Measurements from ENCODE around the gene GADL1.

Gene GADL1

DNA sequence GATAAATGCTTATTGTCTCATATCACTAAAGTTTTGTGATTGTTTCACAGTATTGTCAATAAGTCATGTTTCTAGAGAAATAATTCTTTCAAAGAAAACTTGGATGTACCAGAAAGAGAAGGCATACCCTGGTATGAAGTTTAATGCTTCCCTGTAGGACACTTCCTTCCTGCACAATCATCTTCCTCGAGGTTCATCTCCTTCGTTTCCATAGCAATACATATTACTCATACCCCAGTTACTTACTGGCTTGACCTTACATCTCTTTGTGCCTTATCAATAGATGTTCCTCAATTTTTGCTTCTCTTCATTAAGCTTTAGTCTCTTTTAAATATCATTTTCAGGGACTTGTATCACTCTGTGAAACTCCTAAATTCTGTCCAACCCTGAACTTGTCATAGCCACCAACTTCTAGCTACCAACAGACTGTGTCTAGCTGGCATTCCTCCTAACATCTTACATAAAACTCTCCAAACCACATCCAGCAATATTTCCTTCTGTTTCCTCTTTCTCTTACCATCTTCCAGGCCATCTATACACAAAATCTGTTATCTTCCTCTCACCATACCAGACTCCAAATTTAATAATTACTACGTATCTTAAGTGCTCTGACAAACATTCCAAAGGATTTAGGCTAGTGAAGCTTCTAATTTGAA, 134.3 kb downstream of the GADL1 start:
- no peak for DNase-seq (ENCODE audit: low read depth, low spot score)

GRCh38 chr3:30756218-30756617, 138.2 kb downstream of the GADL1 start:
- no peak for DNase-seq (ENCODE audit: low read depth, low spot score)

GRCh38 chr3:30754426-30754825, 140.0 kb downstream of the GADL1 start:
- DNase-seq (ENCODE audit: low read depth, low spot score): no peak

- DNase-seq (ENCODE audit: low read depth, low spot score): no peak
These were observed 140.7 kb downstream of the GADL1 start for GRCh38 chr3:30753766-30754165.

DNA sequence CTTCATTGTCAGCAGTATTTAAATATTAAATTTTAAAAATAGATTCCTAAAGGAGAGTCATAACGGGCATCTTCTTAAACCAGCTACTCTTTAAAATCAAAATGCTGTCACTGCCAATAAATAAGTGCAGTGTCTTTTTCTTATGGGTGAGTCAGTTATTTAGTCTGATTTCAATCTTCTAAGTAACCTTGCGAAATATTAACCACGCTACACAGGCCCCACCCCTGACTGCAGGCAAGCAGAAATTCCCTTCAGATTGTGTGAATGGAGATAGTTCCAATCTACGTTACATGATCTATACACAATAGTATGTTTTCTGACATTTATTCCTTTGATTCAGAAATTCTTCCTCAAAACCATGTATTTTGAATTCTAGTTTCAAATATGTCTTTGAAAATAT, 141.5 kb downstream of the GADL1 start:
- DNase-seq (ENCODE audit: low read depth, low spot score): no peak

GRCh38 chr3:30752491-30752890, 142.0 kb downstream of the GADL1 start:
- DNase-seq (ENCODE audit: low read depth, low spot score): no peak

- peak; percentile 72 for DNase-seq (ENCODE audit: low read depth, low spot score)
These were observed 142.7 kb downstream of the GADL1 start for GRCh38 chr3:30751610-30752299.

DNA sequence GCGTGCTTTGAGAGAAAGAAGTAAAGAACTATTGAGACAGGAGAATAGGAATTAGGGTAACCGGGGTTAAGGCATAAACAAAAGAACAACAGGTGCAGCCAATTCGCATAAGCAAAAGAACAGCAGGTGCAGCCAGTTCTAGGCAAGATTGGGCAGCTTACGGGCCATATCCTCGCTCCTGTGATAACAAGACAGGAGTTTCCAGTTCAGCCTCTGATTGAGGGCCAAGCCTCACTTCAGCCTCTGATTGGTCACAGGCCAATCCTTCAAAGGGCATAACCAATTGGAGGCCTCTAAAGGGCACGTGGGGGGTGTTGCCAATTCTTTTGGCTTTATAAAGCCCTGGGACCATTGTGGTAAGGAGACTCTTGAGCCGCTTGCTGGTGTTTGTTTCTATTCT, 143.5 kb downstream of the GADL1 start:
- DNase-seq (ENCODE audit: low read depth, low spot score): no peak

DNA sequence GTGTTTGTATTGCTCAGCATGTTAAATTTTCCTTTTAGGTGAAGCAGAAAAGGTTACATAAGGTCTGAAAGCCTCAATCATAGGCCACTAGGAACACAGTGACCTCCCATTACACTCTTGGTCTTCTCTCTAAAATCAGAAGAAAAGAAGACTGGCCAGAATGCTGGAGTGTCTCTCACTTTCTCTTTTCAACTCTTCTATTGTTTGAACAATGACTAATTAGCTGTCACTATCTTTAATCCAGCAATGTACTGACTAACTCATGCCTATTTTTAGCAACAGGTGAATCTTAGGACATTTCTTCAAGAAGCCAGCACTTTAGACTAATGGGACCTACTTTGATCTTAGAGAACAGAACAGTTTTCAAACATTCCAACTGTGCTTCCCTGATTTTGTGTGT, 145.2 kb downstream of the GADL1 start:
- DNase-seq (ENCODE audit: low read depth, low spot score): no peak

DNA sequence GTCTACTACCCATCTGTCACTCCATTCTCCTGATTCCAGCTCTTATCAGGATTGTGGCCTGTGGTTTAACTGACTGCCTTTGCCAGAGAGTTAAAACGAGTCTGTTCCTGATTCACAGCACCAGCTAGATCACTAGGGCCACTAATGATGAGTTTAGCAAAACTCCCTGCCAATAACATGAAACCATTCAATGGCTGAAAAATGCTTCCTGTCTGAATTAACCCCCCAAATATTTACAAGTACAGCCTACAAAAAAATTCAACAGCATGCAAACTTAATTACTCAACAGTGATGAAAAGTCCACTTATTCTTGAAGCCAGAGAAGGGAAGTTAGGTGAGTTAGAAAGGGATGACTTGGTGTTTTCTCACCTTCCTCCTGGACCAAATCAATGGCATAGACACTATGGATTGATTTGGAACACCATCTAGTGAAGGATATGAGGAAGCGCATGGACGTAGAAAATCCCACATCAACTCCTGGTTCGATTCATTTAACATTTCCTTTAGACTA, 146.6 kb downstream of the GADL1 start:
- peak; percentile 84 for DNase-seq (ENCODE audit: low read depth, low spot score)

GRCh38 chr3:30743641-30744317, 150.7 kb downstream of the GADL1 start:
- DNase-seq (ENCODE audit: low read depth, low spot score): no peak

DNA sequence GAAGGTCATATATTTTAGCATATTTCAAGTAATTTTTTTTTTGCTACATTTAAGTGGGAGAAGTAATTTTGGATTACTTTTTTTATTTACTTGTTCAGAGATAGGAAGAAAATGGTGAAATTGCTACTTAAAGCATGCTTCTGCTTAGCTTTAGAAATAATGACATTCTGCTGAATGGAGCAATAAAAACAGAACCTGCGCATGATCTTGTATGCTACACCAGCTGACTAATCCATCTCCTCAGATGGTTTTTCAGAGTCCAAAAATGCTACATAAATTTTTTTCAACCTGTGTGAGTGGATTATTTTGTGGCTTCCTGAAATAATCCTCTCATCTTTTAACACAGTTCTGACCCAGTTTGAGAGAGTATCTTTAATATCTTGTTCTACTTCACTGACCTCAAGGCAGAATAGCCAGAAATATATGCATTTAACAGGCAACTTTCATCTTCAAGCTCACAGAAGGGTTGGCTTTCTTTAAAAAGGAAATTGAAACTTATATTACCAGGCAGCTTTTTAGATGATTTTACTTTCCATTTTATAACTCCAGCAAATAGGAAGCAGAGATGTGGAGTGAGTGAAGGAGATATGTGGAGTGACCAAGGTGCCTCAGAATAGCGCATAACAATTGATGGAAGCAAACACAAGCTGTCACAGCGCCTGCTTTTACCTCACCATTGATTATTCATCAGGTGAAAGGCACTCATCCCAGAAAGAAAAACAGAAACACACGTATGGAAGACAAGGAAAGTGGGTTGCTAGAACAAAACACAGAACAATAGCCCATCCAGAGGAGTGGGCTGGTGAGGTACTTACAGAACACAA, 151.5 kb downstream of the GADL1 start:
- DNase-seq (ENCODE audit: low read depth, low spot score): no peak

GRCh38 chr3:30741889-30742288, 152.6 kb downstream of the GADL1 start:
- DNase-seq (ENCODE audit: low read depth, low spot score): no peak

GRCh38 chr3:30738605-30739004, 155.9 kb downstream of the GADL1 start:
- DNase-seq (ENCODE audit: low read depth, low spot score): no peak

- DNase-seq (ENCODE audit: low read depth, low spot score): no peak
These were observed 156.5 kb downstream of the GADL1 start for GRCh38 chr3:30737743-30738499.

- no peak for DNase-seq (ENCODE audit: low read depth, low spot score)
These were observed 160.8 kb downstream of the GADL1 start for GRCh38 chr3:30733696-30734095.

- DNase-seq (ENCODE audit: low read depth, low spot score): no peak
These were observed 161.3 kb downstream of the GADL1 start for GRCh38 chr3:30733209-30733608.

- no peak for DNase-seq (ENCODE audit: low read depth, low spot score)
These were observed 163.5 kb downstream of the GADL1 start for GRCh38 chr3:30730967-30731366.

DNA sequence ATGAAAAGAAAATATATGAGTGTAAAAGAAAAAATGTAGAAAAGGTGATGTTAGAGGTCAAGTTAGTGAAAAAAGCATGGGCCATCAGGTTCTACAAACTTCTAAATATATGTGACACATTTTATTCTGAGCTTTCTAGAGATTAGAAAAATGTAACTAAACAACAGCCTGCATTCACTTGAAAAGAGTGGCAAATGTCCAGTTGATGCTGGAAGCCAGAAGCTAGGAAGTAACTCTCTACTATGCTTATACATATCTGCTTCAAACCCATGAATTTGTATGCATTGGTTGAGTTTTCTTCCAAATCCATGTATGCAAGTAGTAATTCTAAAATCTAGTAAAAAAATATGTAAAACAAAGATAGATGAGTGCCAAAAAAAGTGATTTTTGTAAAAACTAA, 164.5 kb downstream of the GADL1 start:
- DNase-seq (ENCODE audit: low read depth, low spot score): no peak

- no peak for DNase-seq (ENCODE audit: low read depth, low spot score)
These were observed 164.9 kb downstream of the GADL1 start for GRCh38 chr3:30729512-30729911.

GRCh38 chr3:30728143-30728542, 166.3 kb downstream of the GADL1 start:
- no peak for DNase-seq (ENCODE audit: low read depth, low spot score)
